ENCODE data around the gene MCTP1. TPM values are rescaled to one million over a fixed set of nuclear protein-coding genes. Genes with fewer than 3 reads are reported as not detected.

The MCTP1 gene
- total RNA-seq, 1 experiment from 2014 or later: 7.5 TPM

GRCh38 chr5:95078868-95079267 lies 206.0 kb downstream of the MCTP1 start:
- intact Hi-C loops (cut with micrococcal nuclease): no loop called here
- TF ChIP-seq EZH2 (IDR thresholded peaks at IDR 0.05; ENCODE audit: low read length, unreplicated experiment) (no peak), CTCF (conservative IDR thresholded peaks at IDR 0.05; ENCODE audit: low read depth, low read length) (no peak), EZH2phosphoT487 (IDR thresholded peaks at IDR 0.05; ENCODE audit: borderline replicate concordance, low read length) (no peak)
- Histone ChIP-seq H3K9ac (ENCODE audit: low read length) (no peak overlapping the region), H3K9me2 (replicated peaks; ENCODE audit: low read length) (no peaks in the 10 kb centered on the region), H3K9me3 (ENCODE audit: low read length) (no peaks in the 10 kb centered on the region), H4K20me1 (ENCODE audit: low read length) (peaks cover 13% of the 10 kb centered on the region; the same call in 1 of the 2 replicates), H3K4me1 (ENCODE audit: insufficient read depth, low read length) (peaks cover 17% of the 10 kb centered on the region), H3K36me3 (ENCODE audit: low read depth, low read length) (no peaks in the 10 kb centered on the region), H3K4me3 (ENCODE audit: low read length) (no peak overlapping the region), H3F3A (ENCODE audit: low read length, unreplicated experiment) (no peaks in the 10 kb centered on the region), H3K27ac (ENCODE audit: low read length) (no peak overlapping the region), H3K79me2 (ENCODE audit: low read length) (peaks cover 17% of the 10 kb centered on the region), H2AFZ (ENCODE audit: low read length) (no peak overlapping the region), H3K4me2 (ENCODE audit: low read length) (peak overlapping the region; percentile 10; the same call in 1 of the 2 replicates), H3K27me3 (ENCODE audit: low read length) (no peaks in the 10 kb centered on the region)
- CTCF ChIA-PET: no interaction called here
- no peak for ATAC-seq
- no TSS peak for BruUV-seq (replicated peaks)
- no peak for DNase-seq
- POLR2A ChIA-PET (ENCODE audit: unreplicated experiment): no interaction called here

GRCh38 chr5:95076395-95077185 lies 208.3 kb downstream of the MCTP1 start:
- no peak for DNase-seq
- Histone ChIP-seq H3F3A (ENCODE audit: low read length, unreplicated experiment) (no peaks in the 10 kb centered on the region), H3K4me2 (ENCODE audit: low read length) (no peak overlapping the region), H3K27ac (ENCODE audit: low read length) (no peak overlapping the region), H3K4me1 (ENCODE audit: insufficient read depth, low read length) (no peaks in the 10 kb centered on the region), H3K79me2 (ENCODE audit: low read length) (peaks cover 17% of the 10 kb centered on the region), H3K9me2 (replicated peaks; ENCODE audit: low read length) (no peaks in the 10 kb centered on the region), H3K27me3 (ENCODE audit: low read length) (no peaks in the 10 kb centered on the region), H3K9ac (ENCODE audit: low read length) (no peak overlapping the region), H2AFZ (ENCODE audit: low read length) (no peak overlapping the region), H3K4me3 (ENCODE audit: low read length) (no peak overlapping the region), H4K20me1 (ENCODE audit: low read length) (peaks cover 13% of the 10 kb centered on the region; the same call in 1 of the 2 replicates), H3K36me3 (ENCODE audit: low read depth, low read length) (no peaks in the 10 kb centered on the region), H3K9me3 (ENCODE audit: low read length) (no peaks in the 10 kb centered on the region)
- no peak for TF ChIP-seq EZH2phosphoT487 (IDR thresholded peaks at IDR 0.05; ENCODE audit: borderline replicate concordance, low read length)
- ChIA-PET POLR2A (ENCODE audit: unreplicated experiment) (no interaction called here), CTCF (no interaction called here)
- intact Hi-C loops (cut with micrococcal nuclease): no loop called here
- BruUV-seq (replicated peaks): no TSS peak
- ATAC-seq: no peak

GRCh38 chr5:95075111-95075510 lies 209.8 kb downstream of the MCTP1 start:
- Histone ChIP-seq H3K9me2 (replicated peaks; ENCODE audit: low read length) (no peaks in the 10 kb centered on the region), H4K20me1 (ENCODE audit: low read length) (peaks cover 8% of the 10 kb centered on the region; the same call in 1 of the 2 replicates), H3K79me2 (ENCODE audit: low read length) (peaks cover 10% of the 10 kb centered on the region), H3K4me1 (ENCODE audit: insufficient read depth, low read length) (no peaks in the 10 kb centered on the region), H3K9ac (ENCODE audit: low read length) (no peak overlapping the region), H3K27ac (ENCODE audit: low read length) (no peak overlapping the region), H3K4me2 (ENCODE audit: low read length) (no peak overlapping the region), H3K4me3 (ENCODE audit: low read length) (no peak overlapping the region), H3K9me3 (ENCODE audit: low read length) (no peaks in the 10 kb centered on the region), H3K27me3 (ENCODE audit: low read length) (no peaks in the 10 kb centered on the region), H3F3A (ENCODE audit: low read length, unreplicated experiment) (no peaks in the 10 kb centered on the region), H3K36me3 (ENCODE audit: low read depth, low read length) (no peaks in the 10 kb centered on the region), H2AFZ (ENCODE audit: low read length) (no peak overlapping the region)
- TF ChIP-seq EZH2phosphoT487 (IDR thresholded peaks at IDR 0.05; ENCODE audit: borderline replicate concordance, low read length) (no peak), EZH2 (IDR thresholded peaks at IDR 0.05; ENCODE audit: low read length, unreplicated experiment) (no peak), CTCF (conservative IDR thresholded peaks at IDR 0.05; ENCODE audit: low read depth, low read length) (no peak)
- intact Hi-C loops (cut with micrococcal nuclease): no loop called here
- BruUV-seq (replicated peaks): no TSS peak
- CTCF ChIA-PET: no interaction called here
- ATAC-seq (no peak), DNase-seq (no peak)
- POLR2A ChIA-PET (ENCODE audit: unreplicated experiment): no interaction called here
